HepG2 (cell line): ENCODE results near the gene AGBL1. TPM values are rescaled to one million over a fixed set of nuclear protein-coding genes. Genes with fewer than 3 reads are reported as not detected.

ENCODE experiments used
- ATAC-seq: fragments of 200-7000 bp; cut with Tn5 transposase; 3 replicates; pipeline ENCODE4 v1.9.1; 2020; ENCODE audit warnings: mild to moderate bottlenecking, moderate library complexity
- BruUV-seq: library from RNA; stranded (reverse); fragments of 400-500 nt; replicated peaks from 2 replicates; lab custom pipeline; 2021; lab: Mats Ljungman, UMichigan
- CTCF ChIA-PET: fragments of 300-600 bp; formaldehyde crosslinking; extraction: SDS; loops from one replicate; lab custom pipeline; 2021; ENCODE audit warnings: low total read pairs, inconsistent platforms, low intra/inter-chr PET ratio; lab: Yijun Ruan, JAX
- POLR2A ChIA-PET: fragments of 350-600 bp; sonication (Branson Sonifier 250); formaldehyde crosslinking; loops from one replicate; lab custom pipeline; 2020; ENCODE audit warnings: antibody characterized with exemption, inconsistent platforms; lab: Yijun Ruan, JAX
- DNase-seq: peaks from one replicate; pipeline ENCODE4 v3.0.0-alpha.2; 2015; ENCODE audit warnings: low spot score
- FAIRE-seq: peaks from 3 replicates; lab custom pipeline; 2011; peaks lifted over from hg19 to GRCh38; lab: Jason Lieb, UNC
- H2AFZ ChIP-seq: one replicate; pipeline ENCODE4 v1.6.1; 2011; ENCODE audit warnings: low read length, inconsistent platforms
- H3K27ac ChIP-seq: fragments of 300-600 bp; 3 replicates; pipeline ENCODE4 v1.8.0; 2011; ENCODE audit warnings: mixed run types, mild to moderate bottlenecking, mixed read lengths, low read length, inconsistent platforms; ENCODE audit not compliant: insufficient read depth; ENCODE audit errors: extremely low read length
- H3K27me3 ChIP-seq, 2 experiments: fragments of 200-600 bp in 1 of 2; 2 replicates in 1 of 2; 3 replicates in 1 of 2; pipeline versions ENCODE4 v1.6.0 to v1.8.0; 2011; ENCODE audit warnings: low read length in 2 of 2, mild to moderate bottlenecking in 2 of 2, moderate library complexity in 2 of 2, inconsistent platforms in 1 of 2; ENCODE audit not compliant: insufficient read depth in 2 of 2, control insufficient read depth in 1 of 2
- H3K36me3 ChIP-seq, 2 experiments: fragments of 200-600 bp in 1 of 2; replicated peaks in 1 of 2; 2 replicates in 1 of 2; 3 replicates in 1 of 2; pipeline versions ENCODE4 v1.5.1 to v1.8.0; 2011; ENCODE audit warnings: low read length in 2 of 2, inconsistent platforms in 1 of 2; ENCODE audit not compliant: insufficient read depth in 2 of 2, control insufficient read depth in 1 of 2
- H3K4me1 ChIP-seq: 2 replicates; pipeline ENCODE4 v1.5.1; 2012; ENCODE audit warnings: low read length, inconsistent platforms; ENCODE audit not compliant: insufficient read depth
- H3K4me2 ChIP-seq: 2 replicates; pipeline ENCODE4 v1.6.0; 2011; ENCODE audit warnings: low read depth, low read length, inconsistent platforms
- H3K4me3 ChIP-seq, 3 experiments: fragments of 200-600 bp in 1 of 3; sonication (generic), shearing (Covaris generic) in 1 of 3; replicated peaks in 1 of 3; 2 replicates each; pipeline ENCODE4 v1.5.1; 2011 to 2016; ENCODE audit warnings: low read length in 3 of 3, inconsistent platforms in 2 of 3, low read depth in 2 of 3, mild to moderate bottlenecking in 2 of 3, control low read depth in 1 of 3, mixed read lengths in 1 of 3; ENCODE audit not compliant: insufficient read depth in 1 of 3
- H3K79me2 ChIP-seq: one replicate; pipeline ENCODE4 v1.6.1; 2011; ENCODE audit warnings: low read length, inconsistent platforms; ENCODE audit not compliant: insufficient read depth
- H3K9ac ChIP-seq: 2 replicates; pipeline ENCODE4 v1.6.0; 2011; ENCODE audit warnings: mild to moderate bottlenecking, low read depth, low read length, inconsistent platforms; ENCODE audit not compliant: insufficient read depth
- H3K9me3 ChIP-seq: 2 replicates; pipeline ENCODE4 v1.5.1; 2012; ENCODE audit warnings: mild to moderate bottlenecking, low read length
- H4K20me1 ChIP-seq: 2 replicates; pipeline ENCODE4 v1.6.0; 2011; ENCODE audit warnings: inconsistent platforms, mild to moderate bottlenecking, low read length, moderate library complexity; ENCODE audit not compliant: insufficient read depth
- SNAPC2 ChIP-seq: sonication (generic); formaldehyde crosslinking; IDR thresholded peaks from 2 replicates; pipeline ENCODE4 v1.8.1; 2022; ENCODE audit warnings: mild to moderate bottlenecking, missing genetic modification reagents
- SP140L ChIP-seq: sonication (generic); formaldehyde crosslinking; IDR thresholded peaks from 2 replicates; pipeline ENCODE4 v1.4.0; 2020; ENCODE audit warnings: missing genetic modification reagents, borderline replicate concordance
- WGBS: methylation state at CpG from one replicate; pipeline ENCODE4 v1.1.6; 2017; ENCODE audit warnings: low lambda C conversion rate; 5-methylcytosine and 5-hydroxymethylcytosine counted together
- in situ Hi-C: cut with HindIII; loops from 2 replicates; pipeline ENCODE4 v1.10.0; 2017; ENCODE audit warnings: low pct_unique_long_range_greater_than_20kb; ENCODE audit not compliant: extremely low pct_ligation_motif_present
- intact Hi-C: fragments of 100-400 bp; cut with micrococcal nuclease; formaldehyde crosslinking; loops from one replicate; pipeline ENCODE4 v1.10.0; 2022; ENCODE audit not compliant: unreplicated experiment
- polyA plus RNA-seq, 8 experiments: library from polyadenylated mRNA; depleted of rRNA in 3 of 8; stranded (reverse) in 7 of 8; unstranded in 1 of 8; fragments of >200 nt; fragmentation: Illumina TruSeq in 4 of 8; extraction: Trizol in 4 of 8; gene quantifications; 2 replicates each; pipeline versions ENCODE4 v1.2.1 to v1.2.3, GENCODE V29; 2011 to 2016; ENCODE audit warnings: low read depth in 4 of 8, missing spikeins in 1 of 8, mixed read lengths in 1 of 8; ENCODE audit not compliant: insufficient read depth in 1 of 8
- total RNA-seq, 5 experiments: library from RNA; depleted of rRNA; stranded (reverse); fragments of >200 nt; fragmentation: Illumina TruSeq; extraction: Trizol; gene quantifications; 2 replicates each; pipeline ENCODE4 v1.2.3, GENCODE V29; 2016; ENCODE audit warnings: low read depth in 1 of 5
- TF ChIP-seq, protein P1 (sequence below): sonication (generic); formaldehyde crosslinking; conservative IDR thresholded peaks from 2 replicates; pipeline ENCODE4 v1.4.0; 2020; ENCODE audit warnings: missing genetic modification reagents
- TF ChIP-seq, protein P2 (sequence below): sonication (generic); formaldehyde crosslinking; IDR thresholded peaks from 2 replicates; pipeline ENCODE4 v1.5.0; 2020; ENCODE audit warnings: mild to moderate bottlenecking, missing genetic modification reagents
- TF ChIP-seq, protein P3 (sequence below): IDR thresholded peaks from 2 replicates; pipeline ENCODE4 v1.6.1; 2016; ENCODE audit warnings: control low read depth

The AGBL1 gene
- total and polyA plus RNA-seq, 2 of the 13 experiments (the other 11 are each of a cell fraction or from before 2014, with no cell fraction given), result 0.01 TPM; not detected in 1

DNA sequence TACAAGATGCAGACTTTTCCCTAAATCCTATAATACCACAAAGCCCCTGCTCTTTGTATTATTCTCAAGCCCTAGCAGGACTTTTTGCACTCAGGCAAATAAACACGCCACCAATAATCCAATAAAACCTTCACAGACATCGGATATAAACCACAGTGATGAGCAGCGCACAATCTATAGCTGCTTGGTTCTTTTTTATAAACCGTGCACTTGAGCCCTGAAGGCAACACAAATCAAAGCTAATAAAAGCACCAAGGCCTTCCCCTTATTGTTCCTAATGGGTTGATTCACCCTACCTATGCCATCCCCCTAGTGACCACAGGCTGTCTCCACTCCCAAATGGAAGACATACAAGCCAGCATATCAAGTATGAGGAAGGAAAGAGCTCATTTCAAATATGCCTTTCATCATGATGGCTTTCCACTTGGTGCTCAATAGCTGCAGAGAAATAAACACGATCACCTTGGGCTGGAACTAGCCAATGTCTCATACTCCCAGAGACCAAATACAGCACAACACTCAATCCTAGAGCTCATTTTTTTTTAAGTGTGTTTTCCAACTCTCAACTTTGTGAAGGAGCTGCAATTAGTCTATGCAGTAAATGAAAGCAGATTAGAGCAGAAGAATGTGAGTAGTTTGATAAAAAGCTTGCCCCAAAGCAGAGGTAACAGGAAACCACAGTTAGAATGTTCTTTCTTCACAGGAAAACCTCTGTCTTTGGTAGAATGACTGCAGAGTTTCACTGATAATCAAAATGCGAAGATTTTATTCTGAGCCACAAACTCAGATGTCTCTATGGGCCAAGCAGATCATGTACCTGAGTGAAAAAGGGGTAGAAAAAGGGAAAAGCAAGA, 573.9 kb downstream of the AGBL1 start:
- in situ Hi-C loops (no loop called here), intact Hi-C loops (no loop called here)
- TF ChIP-seq, protein P1, sequence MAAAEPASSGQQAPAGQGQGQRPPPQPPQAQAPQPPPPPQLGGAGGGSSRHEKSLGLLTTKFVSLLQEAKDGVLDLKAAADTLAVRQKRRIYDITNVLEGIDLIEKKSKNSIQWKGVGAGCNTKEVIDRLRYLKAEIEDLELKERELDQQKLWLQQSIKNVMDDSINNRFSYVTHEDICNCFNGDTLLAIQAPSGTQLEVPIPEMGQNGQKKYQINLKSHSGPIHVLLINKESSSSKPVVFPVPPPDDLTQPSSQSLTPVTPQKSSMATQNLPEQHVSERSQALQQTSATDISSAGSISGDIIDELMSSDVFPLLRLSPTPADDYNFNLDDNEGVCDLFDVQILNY (CRISPR knock-in tag), result no peak
- TF ChIP-seq, protein P2, sequence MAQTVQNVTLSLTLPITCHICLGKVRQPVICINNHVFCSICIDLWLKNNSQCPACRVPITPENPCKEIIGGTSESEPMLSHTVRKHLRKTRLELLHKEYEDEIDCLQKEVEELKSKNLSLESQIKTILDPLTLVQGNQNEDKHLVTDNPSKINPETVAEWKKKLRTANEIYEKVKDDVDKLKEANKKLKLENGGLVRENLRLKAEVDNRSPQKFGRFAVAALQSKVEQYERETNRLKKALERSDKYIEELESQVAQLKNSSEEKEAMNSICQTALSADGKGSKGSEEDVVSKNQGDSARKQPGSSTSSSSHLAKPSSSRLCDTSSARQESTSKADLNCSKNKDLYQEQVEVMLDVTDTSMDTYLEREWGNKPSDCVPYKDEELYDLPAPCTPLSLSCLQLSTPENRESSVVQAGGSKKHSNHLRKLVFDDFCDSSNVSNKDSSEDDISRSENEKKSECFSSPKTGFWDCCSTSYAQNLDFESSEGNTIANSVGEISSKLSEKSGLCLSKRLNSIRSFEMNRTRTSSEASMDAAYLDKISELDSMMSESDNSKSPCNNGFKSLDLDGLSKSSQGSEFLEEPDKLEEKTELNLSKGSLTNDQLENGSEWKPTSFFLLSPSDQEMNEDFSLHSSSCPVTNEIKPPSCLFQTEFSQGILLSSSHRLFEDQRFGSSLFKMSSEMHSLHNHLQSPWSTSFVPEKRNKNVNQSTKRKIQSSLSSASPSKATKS (CRISPR knock-in tag), result no peak
- TF ChIP-seq, protein P3, sequence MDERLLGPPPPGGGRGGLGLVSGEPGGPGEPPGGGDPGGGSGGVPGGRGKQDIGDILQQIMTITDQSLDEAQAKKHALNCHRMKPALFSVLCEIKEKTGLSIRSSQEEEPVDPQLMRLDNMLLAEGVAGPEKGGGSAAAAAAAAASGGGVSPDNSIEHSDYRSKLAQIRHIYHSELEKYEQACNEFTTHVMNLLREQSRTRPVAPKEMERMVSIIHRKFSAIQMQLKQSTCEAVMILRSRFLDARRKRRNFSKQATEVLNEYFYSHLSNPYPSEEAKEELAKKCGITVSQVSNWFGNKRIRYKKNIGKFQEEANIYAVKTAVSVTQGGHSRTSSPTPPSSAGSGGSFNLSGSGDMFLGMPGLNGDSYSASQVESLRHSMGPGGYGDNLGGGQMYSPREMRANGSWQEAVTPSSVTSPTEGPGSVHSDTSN (CRISPR knock-in tag), result no peak
- TF ChIP-seq SP140L (CRISPR knock-in tag), result no peak
- TF ChIP-seq SNAPC2, result no peak
- POLR2A ChIA-PET, result no interaction called here
- WGBS, result 2% methylated on average over 6 of the region's 6 CpGs
- FAIRE-seq, result no peak
- H2AFZ ChIP-seq, result no peak overlapping the region
- no peaks in the 10 kb centered on the region for H4K20me1 ChIP-seq
- no peaks in the 10 kb centered on the region for H3K4me1 ChIP-seq
- no peak for DNase-seq
- no peaks in the 10 kb centered on the region for H3K36me3 ChIP-seq
- peaks cover 92% of the 10 kb centered on the region for H3K9me3 ChIP-seq
- ATAC-seq, result no peak
- no TSS peak for BruUV-seq
- CTCF ChIA-PET, result no interaction called here
- H3K9ac ChIP-seq, result no peak overlapping the region
- H3K4me3 ChIP-seq, result no peak overlapping the region
- H3K27ac ChIP-seq, result no peak overlapping the region
- H3K4me2 ChIP-seq, result no peak overlapping the region
- no peaks in the 10 kb centered on the region for H3K27me3 ChIP-seq
- no peaks in the 10 kb centered on the region for H3K79me2 ChIP-seq
